DMS114 treated with DMSO at 0.1 percent for 48 hours (cell line): ENCODE measurements around the gene MTG2.

Experiments
- DNase-seq: peaks from one replicate; lab custom pipeline; 2025; ENCODE audit not compliant: unreplicated experiment; lab: John Stamatoyannopoulos, UW

MTG2 gene

GRCh38 chr20:62160876-62161275 lies 22.0 kb upstream of the MTG2 start:
- DNase-seq = no peak

DNA sequence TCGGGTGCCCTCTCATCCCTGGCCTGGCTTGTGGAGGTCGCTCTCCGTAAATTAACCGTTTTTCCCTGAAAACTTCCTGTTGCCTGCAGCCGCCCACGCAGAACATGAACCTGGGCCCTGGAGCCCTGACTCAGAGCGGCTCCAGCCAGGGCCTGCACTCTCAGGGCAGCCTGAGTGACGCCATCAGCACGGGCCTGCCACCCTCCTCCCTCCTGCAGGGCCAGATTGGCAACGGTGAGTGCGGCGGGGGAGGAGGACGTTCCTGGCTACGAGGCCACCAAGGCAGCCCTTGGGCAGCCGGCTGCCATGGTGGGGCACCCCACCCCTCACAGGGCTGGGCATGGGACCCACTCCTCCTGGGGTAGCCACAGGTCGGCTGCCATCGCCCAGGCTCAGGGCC lies 21.5 kb upstream of the MTG2 start:
- no peak for DNase-seq

DNA sequence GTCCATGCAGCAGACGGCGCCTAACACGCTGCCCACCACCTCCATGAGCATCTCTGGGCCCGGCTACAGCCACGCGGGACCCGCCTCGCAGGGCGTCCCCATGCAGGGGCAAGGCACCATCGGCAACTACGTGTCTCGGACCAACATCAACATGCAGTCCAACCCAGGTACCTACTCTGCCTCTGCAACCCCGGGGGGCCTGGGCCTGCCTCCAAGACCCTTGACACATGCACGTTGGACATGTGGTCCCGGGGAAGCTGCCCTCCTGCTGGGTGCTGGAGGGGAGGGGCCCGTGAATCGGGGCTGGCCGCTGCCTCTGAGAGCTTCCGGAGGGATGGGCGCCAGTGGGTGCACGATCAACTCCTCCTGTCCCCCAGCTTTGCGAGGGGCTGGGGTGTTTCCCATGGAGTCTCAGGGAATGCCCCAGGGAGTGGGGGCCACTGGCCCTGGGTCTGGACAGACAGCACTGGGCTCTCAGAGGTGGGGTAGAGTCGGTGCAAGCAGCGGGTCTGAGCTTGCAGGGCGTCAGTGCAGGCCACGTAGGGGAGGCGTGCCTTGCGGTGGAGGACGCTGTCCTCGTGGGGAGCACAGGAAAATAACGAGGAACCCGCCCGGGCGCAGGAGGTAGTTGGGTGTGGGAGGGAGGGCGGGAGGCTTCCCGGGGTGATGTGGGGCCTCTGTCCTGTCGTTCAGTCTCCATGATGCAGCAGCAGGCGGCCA lies 19.9 kb upstream of the MTG2 start:
- DNase-seq = no peak

DNA sequence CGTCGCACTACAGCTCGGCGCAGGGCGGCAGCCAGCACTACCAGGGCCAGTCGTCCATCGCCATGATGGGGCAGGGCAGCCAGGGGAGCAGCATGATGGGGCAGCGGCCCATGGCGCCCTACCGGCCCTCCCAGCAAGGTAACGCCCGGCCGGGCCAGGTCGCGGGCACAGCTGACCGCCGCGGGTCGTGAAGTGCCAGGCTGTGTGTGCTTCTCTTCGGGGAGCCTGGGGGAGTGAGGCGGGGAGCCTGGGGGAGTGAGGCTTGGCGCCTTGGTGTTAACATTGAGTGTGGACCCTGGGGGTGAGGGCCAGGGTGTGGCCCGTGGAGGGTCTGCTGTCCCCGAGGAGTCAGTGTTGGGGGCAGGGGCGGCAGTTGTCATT lies 19.4 kb upstream of the MTG2 start:
- no peak for DNase-seq

DNA sequence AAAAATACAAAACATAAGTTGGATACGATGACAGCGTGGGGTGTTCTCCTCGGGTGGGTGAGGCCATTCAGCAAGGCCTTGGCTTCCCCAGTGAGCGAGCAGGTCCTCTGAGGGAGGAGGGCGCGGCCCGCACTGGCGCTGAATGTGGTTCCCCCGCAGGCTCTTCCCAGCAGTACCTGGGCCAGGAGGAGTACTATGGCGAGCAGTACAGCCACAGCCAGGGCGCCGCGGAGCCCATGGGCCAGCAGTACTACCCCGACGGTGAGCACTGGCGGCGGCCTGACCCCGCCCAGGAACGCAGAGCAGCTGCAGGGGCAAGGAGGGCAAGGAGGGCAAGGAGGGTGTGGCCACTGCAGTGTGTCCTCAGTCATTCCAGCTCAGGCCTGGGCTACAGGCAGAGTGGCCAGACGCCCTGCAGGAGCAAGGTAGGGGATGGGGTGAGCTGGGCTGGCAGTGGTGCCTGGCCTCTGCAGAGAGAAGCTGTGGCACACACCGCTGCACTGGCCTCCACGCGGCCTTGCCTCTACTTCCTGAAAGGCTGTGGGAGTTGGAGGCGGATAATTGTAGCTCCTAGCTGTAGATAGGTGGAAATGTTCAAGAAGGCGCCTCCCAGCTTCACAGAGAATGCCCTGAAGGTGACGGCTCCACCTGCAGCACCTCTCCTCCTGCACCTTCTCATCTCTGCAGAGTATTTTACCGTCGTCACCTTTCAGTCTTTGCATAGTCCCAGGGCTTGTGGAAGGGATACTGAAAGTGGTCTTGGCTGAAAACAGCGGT lies 18.7 kb upstream of the MTG2 start:
- no peak for DNase-seq

DNA sequence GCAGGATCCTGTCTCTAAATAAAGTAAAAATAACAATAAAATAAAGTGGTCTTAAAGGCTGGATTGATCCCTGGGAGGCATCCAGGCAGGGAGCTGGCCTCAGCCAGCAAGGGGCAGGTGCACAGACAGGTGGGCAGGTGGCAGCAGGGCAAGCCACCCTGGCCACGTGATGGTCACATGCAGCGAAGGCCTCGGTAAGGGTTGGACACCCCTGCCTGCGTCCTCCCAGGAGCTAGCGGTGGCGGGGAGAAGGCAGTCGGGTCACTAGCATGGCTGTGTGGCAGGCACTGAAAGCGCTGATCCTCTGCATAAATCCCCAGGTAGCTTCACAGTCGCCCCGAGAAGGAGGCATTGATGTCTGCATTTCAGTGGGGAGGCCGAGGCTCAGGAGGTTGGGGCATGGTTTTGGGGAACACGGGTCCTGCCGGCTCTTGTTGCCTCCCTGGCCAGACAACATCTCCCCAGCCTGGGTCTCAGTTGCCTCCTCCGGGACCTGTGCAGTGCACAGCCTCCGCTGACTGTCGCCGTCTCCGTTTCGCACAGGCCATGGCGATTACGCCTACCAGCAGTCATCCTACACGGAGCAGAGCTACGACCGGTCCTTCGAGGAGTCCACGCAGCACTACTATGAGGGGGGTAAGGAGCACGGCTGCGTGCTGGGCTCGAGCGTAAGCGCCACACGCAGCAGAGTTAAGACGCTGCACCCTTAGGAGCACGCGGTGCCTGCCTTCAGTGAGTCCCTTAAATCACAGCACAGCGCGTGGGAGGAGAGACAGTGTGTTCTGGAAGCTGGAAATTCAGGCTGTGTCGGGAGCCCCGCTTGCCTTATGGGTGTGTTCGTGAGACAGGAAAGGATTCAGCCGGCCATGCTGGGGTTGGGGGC lies 17.7 kb upstream of the MTG2 start:
- DNase-seq = no peak

- no peak for DNase-seq
These were observed 16.9 kb upstream of the MTG2 start for GRCh38 chr20:62165762-62166399.

- no peak for DNase-seq
These were observed 15.4 kb upstream of the MTG2 start for GRCh38 chr20:62167474-62167873.

- DNase-seq = no peak
These were observed 14.8 kb upstream of the MTG2 start for GRCh38 chr20:62168061-62168460.

DNA sequence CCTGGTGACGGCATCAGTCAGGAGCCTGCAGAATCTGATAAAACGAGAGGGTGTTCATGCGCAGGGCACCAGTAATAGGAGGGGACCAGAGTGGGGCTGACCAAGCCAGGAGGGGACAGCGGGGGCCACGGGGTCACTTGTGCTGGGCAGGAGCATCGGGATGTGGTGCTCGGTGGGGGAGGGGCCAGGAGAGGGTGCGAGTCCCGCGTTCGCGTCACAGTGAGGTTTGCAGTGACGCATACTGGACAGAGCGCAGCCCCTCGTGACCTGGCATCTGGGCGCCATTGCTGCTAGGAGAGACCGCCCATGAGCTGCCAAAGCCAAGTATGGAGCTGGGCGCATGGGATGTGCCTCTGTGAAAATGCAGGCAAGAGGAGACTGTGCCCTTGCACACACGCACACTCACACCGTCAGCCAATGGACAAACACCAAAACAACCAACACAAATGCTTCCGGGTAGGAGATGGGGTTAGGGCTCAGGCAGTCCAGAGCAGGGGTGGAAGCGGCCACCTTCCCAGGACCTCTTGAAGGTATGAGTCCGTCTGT lies 13.9 kb upstream of the MTG2 start:
- DNase-seq = no peak

DNA sequence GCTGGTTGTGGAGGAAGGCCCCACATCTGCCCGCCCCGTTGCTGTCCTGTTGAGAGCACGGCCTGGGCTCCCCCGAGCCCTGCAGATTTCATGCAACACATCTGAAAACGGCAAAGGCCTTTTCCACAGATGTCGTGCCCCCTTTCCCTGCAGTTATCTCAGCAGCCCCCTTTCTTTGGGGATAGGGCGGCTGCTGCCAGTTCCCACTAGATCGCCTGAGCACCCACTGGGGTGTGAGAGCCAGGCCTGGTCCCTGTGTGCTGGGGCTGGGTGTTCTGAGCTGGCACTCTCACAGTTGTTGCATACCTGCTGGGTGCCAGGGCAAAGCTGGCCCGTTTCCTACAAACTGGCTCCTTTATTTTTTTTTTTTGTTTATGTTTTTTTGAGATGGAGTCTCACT lies 12.3 kb upstream of the MTG2 start:
- no peak for DNase-seq

DNA sequence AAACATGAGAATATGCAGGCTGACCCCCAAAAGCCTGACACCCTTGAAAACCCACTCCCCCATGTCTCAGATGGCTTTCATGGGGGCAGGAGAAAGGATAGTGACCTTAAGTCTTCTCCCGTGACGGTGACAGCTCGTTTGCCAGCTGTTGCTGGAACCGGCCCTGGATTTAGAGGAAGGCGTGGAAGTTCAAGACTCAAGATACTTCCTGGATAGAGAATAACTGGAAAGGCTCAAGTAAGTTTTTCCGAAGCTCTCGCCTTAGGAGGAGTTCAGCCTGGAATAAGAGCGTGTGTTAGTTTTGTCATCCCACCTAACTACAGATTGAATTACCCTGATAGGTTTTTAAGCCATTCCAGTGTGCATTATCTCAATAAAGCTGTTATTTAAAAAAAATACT lies 11.6 kb upstream of the MTG2 start:
- no peak for DNase-seq

DNA sequence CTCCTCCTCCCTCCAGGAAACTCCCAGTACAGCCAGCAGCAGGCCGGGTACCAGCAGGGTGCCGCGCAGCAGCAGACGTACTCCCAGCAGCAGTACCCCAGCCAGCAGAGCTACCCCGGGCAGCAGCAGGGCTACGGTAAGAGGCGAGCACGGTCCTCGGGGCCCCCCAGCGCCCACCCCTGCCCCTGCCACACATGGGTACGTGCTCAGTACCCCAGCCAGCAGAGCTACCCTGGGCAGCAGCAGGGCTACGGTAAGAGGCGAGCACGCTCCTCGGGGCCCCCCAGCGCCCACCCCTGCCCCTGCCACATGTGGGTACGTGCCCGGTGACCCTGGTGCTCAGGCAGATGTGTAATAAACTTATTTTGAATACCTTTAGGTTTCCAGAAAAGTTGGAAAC lies 10.2 kb upstream of the MTG2 start:
- DNase-seq = no peak

- DNase-seq = no peak
These were observed 8.6 kb upstream of the MTG2 start for GRCh38 chr20:62174021-62174804.

GRCh38 chr20:62174870-62175624 lies 7.8 kb upstream of the MTG2 start:
- no peak for DNase-seq

GRCh38 chr20:62175711-62176110 lies 7.1 kb upstream of the MTG2 start:
- DNase-seq = no peak

GRCh38 chr20:62176866-62177265 lies 6.0 kb upstream of the MTG2 start:
- DNase-seq = no peak

DNA sequence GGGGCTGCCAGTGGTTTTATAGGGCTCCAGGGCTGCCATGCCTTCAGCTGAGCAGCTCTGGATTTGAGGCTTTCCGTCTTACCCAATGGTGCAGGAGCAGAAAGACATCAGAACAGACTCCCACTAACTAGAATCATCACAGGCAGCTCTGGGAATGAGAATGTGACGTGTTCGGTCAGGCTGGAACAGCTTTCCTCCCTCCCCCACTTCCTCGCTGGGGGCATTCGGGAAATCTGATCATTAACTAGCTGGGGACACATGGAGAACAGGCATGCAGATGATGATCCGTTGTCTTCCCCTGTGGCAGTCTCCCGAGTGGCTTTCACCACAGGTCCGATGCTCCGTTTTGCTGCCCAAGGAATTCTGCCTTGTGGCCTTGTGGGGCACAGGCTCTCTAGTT lies 5.5 kb upstream of the MTG2 start:
- no peak for DNase-seq

GRCh38 chr20:62178316-62179161 lies 4.3 kb upstream of the MTG2 start:
- DNase-seq = no peak
